ENCODE results near the gene BBS7. TPM values are rescaled to one million over a fixed set of nuclear protein-coding genes. Genes with fewer than 3 reads are reported as not detected.

BBS7 gene
- total RNA-seq, 2 experiments from 2014 or later = 10.7 to 25.8 TPM

DNA sequence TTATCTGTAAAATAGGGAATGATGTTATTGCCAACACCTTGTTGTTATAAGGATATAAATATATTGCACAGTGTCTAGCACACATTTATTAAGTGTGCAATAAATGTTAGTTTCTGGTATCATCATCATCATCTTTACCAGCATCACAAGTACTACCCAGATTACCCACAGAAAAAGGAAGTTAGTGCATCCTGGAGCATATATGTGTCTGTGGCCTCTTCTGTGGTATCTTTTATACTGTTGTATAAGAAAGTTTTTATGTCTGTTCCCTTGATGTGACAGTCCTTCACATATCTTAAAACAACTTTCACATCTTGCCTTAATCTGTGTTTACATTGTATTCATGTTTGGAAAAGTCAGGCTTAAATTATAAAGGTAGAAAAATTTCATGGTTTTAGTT lies 59.2 kb downstream of the BBS7 start:
- Histone ChIP-seq H3K4me1 (ENCODE audit: insufficient read depth, low read length, poor library complexity, severe bottlenecking) (no peaks in the 10 kb centered on the region), H3K36me3 (ENCODE audit: insufficient read depth, low read length) (peaks cover 96% of the 10 kb centered on the region), H3K4me2 (ENCODE audit: low read length) (no peak overlapping the region), H3K79me2 (ENCODE audit: insufficient read depth, low read depth, low read length) (peaks cover 34% of the 10 kb centered on the region; the same call in 1 of the 2 replicates), H3K27ac (ENCODE audit: low read depth, low read length, poor library complexity, severe bottlenecking) (no peak overlapping the region), H2AFZ (ENCODE audit: low read length) (no peak overlapping the region), H3K4me3 (ENCODE audit: low read depth, low read length, poor library complexity, severe bottlenecking) (no peak overlapping the region), H3K9me2 (ENCODE audit: insufficient read depth, low read length) (no peaks in the 10 kb centered on the region), H3K9me3 (ENCODE audit: low read length) (no peaks in the 10 kb centered on the region), H4K20me1 (ENCODE audit: insufficient read depth, low read length) (peaks cover 21% of the 10 kb centered on the region)
- ChIA-PET POLR2A (interaction anchor here (0.8 to 1.8 kb wide), 3 partner anchors 8 to 11 kb away, joined by 4 to 8 read pairs (median 5); partner anchors contain the start of gene EXOSC9), CTCF (ENCODE audit: unreplicated experiment) (no interaction called here)
- intact Hi-C loops (cut with micrococcal nuclease; ENCODE audit: unreplicated experiment) = no loop called here
- TF ChIP-seq, protein P1, sequence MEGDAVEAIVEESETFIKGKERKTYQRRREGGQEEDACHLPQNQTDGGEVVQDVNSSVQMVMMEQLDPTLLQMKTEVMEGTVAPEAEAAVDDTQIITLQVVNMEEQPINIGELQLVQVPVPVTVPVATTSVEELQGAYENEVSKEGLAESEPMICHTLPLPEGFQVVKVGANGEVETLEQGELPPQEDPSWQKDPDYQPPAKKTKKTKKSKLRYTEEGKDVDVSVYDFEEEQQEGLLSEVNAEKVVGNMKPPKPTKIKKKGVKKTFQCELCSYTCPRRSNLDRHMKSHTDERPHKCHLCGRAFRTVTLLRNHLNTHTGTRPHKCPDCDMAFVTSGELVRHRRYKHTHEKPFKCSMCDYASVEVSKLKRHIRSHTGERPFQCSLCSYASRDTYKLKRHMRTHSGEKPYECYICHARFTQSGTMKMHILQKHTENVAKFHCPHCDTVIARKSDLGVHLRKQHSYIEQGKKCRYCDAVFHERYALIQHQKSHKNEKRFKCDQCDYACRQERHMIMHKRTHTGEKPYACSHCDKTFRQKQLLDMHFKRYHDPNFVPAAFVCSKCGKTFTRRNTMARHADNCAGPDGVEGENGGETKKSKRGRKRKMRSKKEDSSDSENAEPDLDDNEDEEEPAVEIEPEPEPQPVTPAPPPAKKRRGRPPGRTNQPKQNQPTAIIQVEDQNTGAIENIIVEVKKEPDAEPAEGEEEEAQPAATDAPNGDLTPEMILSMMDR (conservative IDR thresholded peaks at IDR 0.05; ENCODE audit: low read length) = no peak
- no peak for TF ChIP-seq EZH2phosphoT487 (IDR thresholded peaks at IDR 0.05; ENCODE audit: borderline replicate concordance, low read depth, low read length)
- no TSS peak for BruUV-seq (replicated peaks)
- DNase-seq (ENCODE audit: low spot score) = no peak

DNA sequence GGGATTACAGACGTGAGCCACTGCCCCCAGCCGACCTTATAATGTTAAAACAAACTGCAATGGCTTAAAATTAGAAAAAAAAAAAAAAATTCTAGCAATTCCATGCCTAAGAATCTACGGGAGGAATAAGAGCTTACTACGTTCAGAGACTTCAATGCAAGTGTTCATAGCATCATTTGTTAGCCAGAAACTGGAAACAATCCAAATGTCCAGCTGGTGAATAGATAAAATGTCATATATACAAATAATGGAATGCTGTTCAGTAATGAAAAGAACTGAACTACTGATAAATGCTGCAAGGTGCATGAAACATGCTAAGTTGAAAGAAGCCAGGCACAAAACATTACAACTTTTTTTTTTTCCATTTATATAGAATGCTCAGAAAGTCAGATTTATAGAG lies 63.9 kb downstream of the BBS7 start:
- ChIA-PET POLR2A (interaction anchor here (0.7 to 1.0 kb wide), 2 partner anchors 12 to 17 kb away, joined by 3 to 4 read pairs; partner anchors contain the start of gene CCNA2), CTCF (ENCODE audit: unreplicated experiment) (no interaction called here)
- Histone ChIP-seq H3K4me2 (ENCODE audit: low read length) (no peak overlapping the region), H4K20me1 (ENCODE audit: insufficient read depth, low read length) (no peaks in the 10 kb centered on the region; the same call in 1 of the 2 replicates), H3K36me3 (ENCODE audit: insufficient read depth, low read length) (peaks cover 86% of the 10 kb centered on the region), H3K9me2 (ENCODE audit: insufficient read depth, low read length) (no peaks in the 10 kb centered on the region), H3K4me1 (ENCODE audit: insufficient read depth, low read length, poor library complexity, severe bottlenecking) (peaks cover 12% of the 10 kb centered on the region), H3K9me3 (ENCODE audit: low read length) (no peaks in the 10 kb centered on the region), H2AFZ (ENCODE audit: low read length) (no peak overlapping the region), H3K4me3 (ENCODE audit: low read depth, low read length, poor library complexity, severe bottlenecking) (no peak overlapping the region), H3K79me2 (ENCODE audit: insufficient read depth, low read depth, low read length) (peaks cover 47% of the 10 kb centered on the region), H3K27ac (ENCODE audit: low read depth, low read length, poor library complexity, severe bottlenecking) (no peak overlapping the region)
- TF ChIP-seq EZH2phosphoT487 (IDR thresholded peaks at IDR 0.05; ENCODE audit: borderline replicate concordance, low read depth, low read length) = no peak
- TF ChIP-seq, protein P1 (conservative IDR thresholded peaks at IDR 0.05; ENCODE audit: low read length) = no peak
- DNase-seq (ENCODE audit: low spot score) = no peak
- no TSS peak for BruUV-seq (replicated peaks)
- intact Hi-C loops (cut with micrococcal nuclease; ENCODE audit: unreplicated experiment) = no loop called here

GRCh38 chr4:121801715-121802075 lies 68.6 kb downstream of the BBS7 start:
- no peak for DNase-seq (ENCODE audit: low spot score)
- H3K36me3 ChIP-seq (ENCODE audit: insufficient read depth, low read length) = peaks cover 41% of the 10 kb centered on the region
- BruUV-seq (replicated peaks) = TSS peak; percentile 76
- H3K79me2 ChIP-seq (ENCODE audit: insufficient read depth, low read depth, low read length) = peaks cover 48% of the 10 kb centered on the region
- peak overlapping the region; percentile 96 for H2AFZ ChIP-seq (ENCODE audit: low read length)
- H3K4me3 ChIP-seq (ENCODE audit: low read depth, low read length, poor library complexity, severe bottlenecking) = peak overlapping the region; percentile 95
- ChIA-PET POLR2A (interaction anchor here (1.2 to 3.8 kb wide), 6 partner anchors 9 to 26 kb away, joined by 3 to 22 read pairs (median 6); partner anchors contain the start of gene CCNA2), CTCF (ENCODE audit: unreplicated experiment) (no interaction called here)
- H4K20me1 ChIP-seq (ENCODE audit: insufficient read depth, low read length) = no peaks in the 10 kb centered on the region
- TF ChIP-seq, protein P1 (conservative IDR thresholded peaks at IDR 0.05; ENCODE audit: low read length) = no peak
- no peak for TF ChIP-seq EZH2phosphoT487 (IDR thresholded peaks at IDR 0.05; ENCODE audit: borderline replicate concordance, low read depth, low read length)
- no peaks in the 10 kb centered on the region for H3K9me3 ChIP-seq (ENCODE audit: low read length)
- H3K4me1 ChIP-seq (ENCODE audit: insufficient read depth, low read length, poor library complexity, severe bottlenecking) = peaks cover 31% of the 10 kb centered on the region
- intact Hi-C loops (cut with micrococcal nuclease; ENCODE audit: unreplicated experiment) = loop anchor here (1.0 kb wide), 1 partner anchor 22 kb away; the partner anchor contains the start of gene CCNA2
- H3K27ac ChIP-seq (ENCODE audit: low read depth, low read length, poor library complexity, severe bottlenecking) = peak overlapping the region; percentile 87
- H3K4me2 ChIP-seq (ENCODE audit: low read length) = peak overlapping the region; percentile 97
- H3K9me2 ChIP-seq (ENCODE audit: insufficient read depth, low read length) = no peaks in the 10 kb centered on the region

All from OCI-LY7 (cell line).